Measurements from ENCODE around the gene CENPM.

Gene CENPM

DNA sequence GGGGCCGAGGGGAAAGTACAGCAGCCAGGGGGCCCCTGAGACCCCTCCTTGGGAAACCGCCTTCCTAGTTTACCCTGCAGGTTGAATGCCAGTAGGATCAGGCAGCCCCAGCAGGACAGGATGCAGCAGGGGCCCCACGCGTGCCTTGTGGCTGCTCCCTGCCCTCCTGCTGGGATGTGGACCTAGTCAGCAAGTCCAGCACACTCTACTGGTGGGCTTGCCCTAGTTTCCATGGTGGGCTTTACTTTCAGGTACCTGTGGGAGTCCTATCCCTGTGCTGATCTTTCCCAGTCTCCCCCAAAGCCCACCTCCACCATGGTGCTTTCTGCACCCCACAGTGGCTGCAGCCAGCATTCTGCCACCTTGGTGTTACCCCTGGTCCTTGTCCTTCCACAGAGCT, 54.2 kb downstream of the CENPM start:
- no peak for DNase-seq

DNA sequence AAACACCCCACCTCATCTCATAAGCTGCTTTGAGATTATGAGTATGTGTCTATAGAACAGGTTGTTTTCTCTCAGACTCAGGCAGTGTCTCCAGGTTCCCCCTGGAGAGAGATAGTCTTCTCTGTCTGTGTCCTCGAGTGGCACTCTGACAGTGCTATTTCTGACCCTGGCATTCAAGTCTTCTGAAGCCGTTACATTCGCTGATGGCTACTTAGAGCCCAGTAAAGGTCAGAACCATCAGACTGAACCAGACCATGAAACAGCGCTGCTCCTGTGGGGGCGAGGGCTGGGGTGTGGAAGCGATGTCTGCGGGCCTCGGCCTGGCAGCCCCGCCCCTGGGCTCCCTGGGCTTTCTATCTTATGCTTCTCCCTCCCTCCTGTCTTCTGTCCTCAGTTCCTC, 55.5 kb downstream of the CENPM start:
- DNase-seq: no peak
